Left ventricle myocardium inferior (tissue), 1 donor: ENCODE measurements around the gene ORAI1. TPM values are rescaled to one million over a fixed set of nuclear protein-coding genes. Genes with fewer than 3 reads are reported as not detected.

ENCODE experiments used
- DNase-seq: peaks from one replicate; pipeline ENCODE4 v3.0.0-alpha.2; 2020
- H3K27ac ChIP-seq: fragments of 200-600 bp; replicated peaks from 2 replicates; pipeline ENCODE4 v1.8.0; 2021
- H3K27me3 ChIP-seq: fragments of 200-600 bp; 2 replicates; pipeline ENCODE4 v1.8.0; 2021; ENCODE audit warnings: low read depth
- H3K36me3 ChIP-seq: fragments of 200-600 bp; 2 replicates; pipeline ENCODE4 v1.8.0; 2021
- H3K4me1 ChIP-seq: fragments of 200-600 bp; 2 replicates; pipeline ENCODE4 v1.8.0; 2021
- H3K4me3 ChIP-seq: fragments of 200-600 bp; 2 replicates; pipeline ENCODE4 v1.8.0; 2021; ENCODE audit warnings: mild to moderate bottlenecking, moderate library complexity
- H3K9me3 ChIP-seq: fragments of 200-600 bp; replicated peaks from 2 replicates; pipeline ENCODE4 v1.8.0; 2021
- CTCF ChIP-seq: fragments of 200-600 bp; IDR thresholded peaks from 2 replicates; pipeline ENCODE4 v1.8.0; 2021; ENCODE audit warnings: antibody characterized with exemption, mild to moderate bottlenecking, borderline replicate concordance
- intact Hi-C: fragments of 100-400 bp; cut with micrococcal nuclease; formaldehyde crosslinking; loops from one replicate; pipeline ENCODE4 v1.11.0; 2022
- long read RNA-seq: library from polyadenylated mRNA; unstranded; transcript quantifications from one replicate; pipeline ENCODE4 v2.0.0, GENCODE V29; 2021
- total RNA-seq: library from RNA; stranded (reverse); fragmentation: NEBNext Ultra II Directional; extraction: Animal tissue kit (Norgen Biotek cat#: 25700); gene quantifications from one replicate; pipeline ENCODE4 v1.2.1, GENCODE V29; 2021
- donor health status: DM: no; HTN: yes; CAD: no; lungs with severe emphysema.

Gene ORAI1
- total RNA-seq: 11.4 TPM
- long read RNA-seq, transcript ORAI1-203 (2 exons, 2,138 nt): major isoform, 35 of 47 reads
- long read RNA-seq, partial matches to known transcripts: 0 of 47 reads
- long read RNA-seq, other reads (novel, unspliced or antisense): 12 of 47 reads

DNA sequence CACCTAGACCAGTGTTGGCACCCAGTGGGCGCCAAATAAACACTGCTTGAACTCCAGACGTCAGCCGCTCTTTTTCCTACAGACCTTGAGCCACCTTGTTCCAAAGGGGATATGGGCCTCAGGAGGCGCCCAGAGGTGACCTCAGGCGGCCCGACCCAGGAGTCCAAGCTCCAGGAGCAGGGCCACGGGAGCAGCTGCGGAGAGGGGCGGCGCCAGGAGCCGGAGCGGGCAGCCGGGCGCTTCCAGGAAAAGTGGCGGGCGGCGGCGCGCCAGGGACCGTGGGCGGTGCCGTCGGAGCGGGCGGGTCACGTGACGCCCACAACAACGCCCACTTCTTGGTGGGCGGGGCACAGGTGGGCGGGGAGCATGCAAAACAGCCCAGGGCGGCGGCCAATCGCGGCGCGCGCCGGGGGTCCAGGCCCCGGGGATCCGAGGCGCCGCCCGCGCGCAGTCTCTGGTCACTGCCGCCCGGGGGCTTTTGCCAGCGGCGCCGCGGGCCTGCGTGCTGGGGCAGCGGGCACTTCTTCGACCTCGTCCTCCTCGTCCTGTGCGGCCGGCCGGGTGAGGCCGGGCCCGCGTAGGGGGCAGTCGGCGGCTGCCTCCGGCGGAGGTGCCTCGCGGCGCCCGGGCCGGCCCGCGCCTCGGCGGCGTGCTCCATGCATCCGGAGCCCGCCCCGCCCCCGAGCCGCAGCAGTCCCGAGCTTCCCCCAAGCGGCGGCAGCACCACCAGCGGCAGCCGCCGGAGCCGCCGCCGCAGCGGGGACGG lies at the start of gene ORAI1:
TSS of gene ORAI1 (plus strand) at position 444 of the 766 bp plus-strand sequence.
- Histone ChIP-seq H3K4me3 (peak within 1 kb of the TSS; percentile 72), H3K27ac (peak within 1 kb of the TSS; percentile 97), H3K27me3 (no peaks in the 10 kb centered on the region), H3K4me1 (peaks cover 43% of the 10 kb centered on the region), H3K9me3 (no peaks in the 10 kb centered on the region), H3K36me3 (no peaks in the 10 kb centered on the region)
- intact Hi-C loops: no loop called here
- peak; percentile 43 for TF ChIP-seq CTCF
- peak; percentile 98 for DNase-seq

DNA sequence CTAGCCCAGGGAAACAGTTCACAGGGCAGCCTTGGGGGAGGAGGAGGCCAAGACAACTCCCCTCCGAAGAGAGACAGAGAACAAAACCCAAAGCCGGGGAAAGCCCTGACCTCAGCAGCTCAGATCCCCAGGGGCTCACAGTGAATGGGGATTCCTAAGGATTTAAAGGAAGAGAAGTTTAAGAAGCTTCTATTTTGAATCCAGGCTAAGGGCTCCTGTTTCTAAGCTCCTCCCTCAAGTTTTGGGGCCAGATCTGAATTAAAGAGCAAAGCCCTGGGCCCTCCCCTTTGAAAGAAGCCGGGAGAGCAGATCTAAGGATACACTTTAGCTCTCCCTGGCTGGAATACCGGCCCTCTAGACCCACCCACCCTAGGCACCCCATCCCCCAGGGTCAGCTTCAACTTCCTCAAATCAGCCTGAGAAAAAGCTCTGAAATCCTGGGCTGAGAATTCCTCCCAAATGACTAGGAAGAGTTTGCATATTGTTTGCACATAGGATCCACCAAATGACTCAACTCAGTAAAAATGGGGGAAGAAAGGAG lies 49.4 kb upstream of the ORAI1 start:
- peaks cover 28% of the 10 kb centered on the region for H3K36me3 ChIP-seq

GRCh38 chr12:121577443-121578180 lies 48.7 kb upstream of the ORAI1 start:
- Histone ChIP-seq H3K4me1 (peaks cover 59% of the 10 kb centered on the region), H3K27ac (peak overlapping the region; percentile 87), H3K27me3 (no peaks in the 10 kb centered on the region), H3K4me3 (peak overlapping the region; percentile 74), H3K36me3 (peaks cover 27% of the 10 kb centered on the region), H3K9me3 (no peaks in the 10 kb centered on the region)
- DNase-seq: no peak
- intact Hi-C loops: no loop called here
- no peak for TF ChIP-seq CTCF

More for the DNA sequence above, 49.4 kb upstream of the ORAI1 start:
- Histone ChIP-seq H3K27me3 (no peaks in the 10 kb centered on the region), H3K4me1 (peaks cover 52% of the 10 kb centered on the region), H3K27ac (peak overlapping the region; percentile 87), H3K4me3 (no peak overlapping the region), H3K9me3 (no peaks in the 10 kb centered on the region)
- intact Hi-C loops: no loop called here
- no peak for DNase-seq
- TF ChIP-seq CTCF: no peak

GRCh38 chr12:121578230-121579189 lies 47.8 kb upstream of the ORAI1 start:
- DNase-seq: peak; percentile 21
- no peaks in the 10 kb centered on the region for H3K9me3 ChIP-seq
- peaks cover 62% of the 10 kb centered on the region for H3K4me1 ChIP-seq
- no peak for TF ChIP-seq CTCF
- H3K27me3 ChIP-seq: no peaks in the 10 kb centered on the region
- H3K27ac ChIP-seq: peak overlapping the region; percentile 87
- H3K4me3 ChIP-seq: peak overlapping the region; percentile 74
- peaks cover 23% of the 10 kb centered on the region for H3K36me3 ChIP-seq
- intact Hi-C loops: no loop called here
